Neural progenitor cell (in vitro differentiated cells): ENCODE measurements around the gene MSI2.

Experiments used
- CTCF ChIP-seq: fragments of 200-600 bp; sonication (generic); IDR thresholded peaks from 2 replicates; pipeline ENCODE4 v1.5.1; 2017; ENCODE audit warnings: antibody characterized with exemption, mild to moderate bottlenecking
- EZH2 ChIP-seq: fragments of 200-600 bp; sonication (generic); IDR thresholded peaks from 2 replicates; pipeline ENCODE4 v1.6.1; 2017; ENCODE audit warnings: antibody characterized with exemption, mild to moderate bottlenecking, moderate library complexity
- EZH2phosphoT487 ChIP-seq: fragments of 200-600 bp; sonication (generic); IDR thresholded peaks from 2 replicates; pipeline ENCODE4 v1.6.1; 2017; ENCODE audit warnings: antibody characterized with exemption

GRCh38 chr17:57561072-57561861 lies 304.9 kb downstream of the MSI2 start:
- TF ChIP-seq CTCF (no peak), EZH2phosphoT487 (no peak), EZH2 (no peak)
